ENCODE results near the gene ADA.

- TF ChIP-seq SMC3 (conservative IDR thresholded peaks at IDR 0.05; ENCODE audit: poor library complexity) (no peak), CTCF (IDR thresholded peaks at IDR 0.05; ENCODE audit: poor library complexity, severe bottlenecking) (no peak), RAD21 (conservative IDR thresholded peaks at IDR 0.05) (no peak), EZH2 (IDR thresholded peaks at IDR 0.05; ENCODE audit: borderline replicate concordance, insufficient read depth, low read length, poor library complexity, severe bottlenecking) (no peak), EP300 (conservative IDR thresholded peaks at IDR 0.05; ENCODE audit: poor library complexity, severe bottlenecking) (no peak)
These were observed 8.4 kb upstream of the ADA start for GRCh38 chr20:44659931-44660330.

Measured in neural cell (in vitro differentiated cells).